GM18868 (cell line): ENCODE measurements around the gene KRTAP5-7.
"Not testable (repeated sequence)": the region's sequence is repeated elsewhere in the genome, so short reads cannot be mapped to it uniquely, and the experiment has no call there.

Source experiments
- ATAC-seq: cut with Tn5 transposase; IDR thresholded peaks from one replicate; pipeline ENCODE4 v1.9.1; 2021; ENCODE audit warnings: mild to moderate bottlenecking, moderate library complexity; ENCODE audit not compliant: unreplicated experiment

Gene KRTAP5-7

DNA sequence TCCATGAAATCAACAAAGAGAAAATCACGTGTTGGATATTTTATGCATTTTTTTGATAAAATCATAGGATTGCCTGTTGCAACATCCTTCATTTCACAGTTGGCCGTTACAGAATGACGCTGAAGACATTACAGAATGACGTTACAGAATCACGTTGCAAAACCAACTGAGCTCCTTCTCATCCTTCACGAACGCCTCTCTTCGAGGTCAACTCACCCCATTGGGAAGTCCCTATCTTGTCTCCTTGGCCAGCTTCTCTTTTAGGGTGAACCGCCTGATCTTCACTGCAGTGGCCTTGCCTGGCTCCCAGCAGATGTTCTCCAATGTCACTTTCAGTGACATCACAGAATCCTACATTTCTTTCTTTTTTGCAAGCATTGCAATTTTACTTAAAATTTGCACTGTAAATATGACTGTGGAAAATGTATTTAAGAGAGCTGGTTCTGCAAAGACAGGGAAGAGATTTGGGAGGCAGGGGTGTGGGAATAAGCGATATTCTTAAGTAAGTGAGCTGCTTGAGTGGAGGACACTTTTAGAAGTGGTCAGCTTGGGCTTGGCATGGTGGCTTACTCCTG, 5.1 kb downstream of the KRTAP5-7 start:
- ATAC-seq: no peak

DNA sequence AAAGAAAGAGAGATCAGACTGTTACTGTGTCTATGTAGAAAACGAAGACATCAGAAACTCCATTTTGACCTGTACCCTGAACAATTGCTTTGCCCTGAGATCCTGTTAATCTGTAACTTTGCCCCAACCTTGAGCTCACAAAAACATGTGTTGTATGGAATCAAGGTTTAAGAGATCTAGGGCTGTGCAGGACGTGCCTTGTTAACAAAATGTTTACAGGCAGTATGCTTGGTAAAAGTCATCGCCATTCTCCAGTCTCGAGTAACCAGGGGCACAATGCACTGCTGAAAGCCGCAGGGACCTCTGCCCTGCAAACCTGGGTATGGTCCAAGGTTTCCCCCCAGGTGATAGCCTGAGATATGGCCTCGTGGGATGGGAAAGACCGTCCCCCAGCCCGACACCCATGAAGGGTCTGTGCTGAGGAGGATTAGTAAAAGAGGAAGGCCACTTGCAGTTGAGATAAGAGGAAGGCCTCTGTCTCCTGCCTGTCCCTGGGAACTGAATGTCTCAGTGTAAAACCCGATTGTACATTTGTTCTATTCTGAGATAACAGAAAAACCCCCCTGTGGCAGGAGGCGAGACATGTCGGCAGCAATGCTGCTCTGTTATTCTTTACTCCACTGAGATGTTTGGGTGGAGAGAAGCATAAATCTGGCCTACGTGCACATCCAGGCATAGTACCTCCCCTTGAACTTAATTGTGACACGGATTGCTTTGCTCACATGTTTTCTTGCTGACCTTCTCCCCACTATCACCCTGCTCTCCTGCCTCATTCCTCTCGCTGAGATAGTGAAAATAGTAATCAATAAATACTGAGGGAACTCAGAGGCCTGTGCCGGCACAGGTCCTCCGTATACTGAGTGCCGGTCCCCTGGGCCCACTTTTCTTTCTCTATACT, 7.9 kb downstream of the KRTAP5-7 start:
- ATAC-seq: not testable (repeated sequence)

DNA sequence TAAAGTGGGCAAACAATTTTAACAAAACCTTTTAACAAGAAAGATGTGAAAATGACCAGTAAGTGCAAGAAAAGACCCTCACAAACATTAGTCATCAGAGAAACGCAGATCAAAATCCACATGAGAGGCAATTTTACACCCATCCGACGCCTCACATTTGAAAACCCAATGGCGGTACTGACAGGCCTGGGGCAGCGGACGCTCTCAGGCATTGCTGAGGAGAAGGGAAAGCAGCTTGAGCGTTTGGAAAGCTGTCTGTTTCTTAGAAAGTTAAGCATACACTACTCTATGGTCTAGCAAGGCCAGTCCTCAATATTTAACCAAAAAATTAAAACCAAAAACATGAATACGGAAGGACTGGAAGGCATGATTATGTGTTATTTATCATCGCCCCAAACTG, 8.8 kb downstream of the KRTAP5-7 start:
- ATAC-seq: no peak

DNA sequence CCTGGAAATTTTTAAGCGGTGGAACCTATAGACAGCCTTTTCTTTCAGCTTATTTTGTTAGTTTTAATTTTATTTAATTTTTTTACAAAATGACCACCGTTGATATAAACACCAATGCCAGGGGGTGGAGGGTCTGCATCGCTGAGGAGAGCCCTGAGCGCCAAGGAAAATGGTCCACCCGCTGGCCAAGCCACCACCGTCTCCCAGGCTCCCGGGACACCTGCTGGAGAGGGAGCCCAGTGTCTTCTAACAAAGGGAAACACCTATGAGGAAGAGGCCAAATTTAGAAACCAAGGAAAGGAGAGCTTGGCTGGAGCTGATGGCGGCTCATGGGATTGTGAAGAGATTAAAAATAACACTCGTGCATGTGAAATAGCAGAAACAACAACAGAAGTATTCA, 10.5 kb downstream of the KRTAP5-7 start:
- ATAC-seq: no peak

DNA sequence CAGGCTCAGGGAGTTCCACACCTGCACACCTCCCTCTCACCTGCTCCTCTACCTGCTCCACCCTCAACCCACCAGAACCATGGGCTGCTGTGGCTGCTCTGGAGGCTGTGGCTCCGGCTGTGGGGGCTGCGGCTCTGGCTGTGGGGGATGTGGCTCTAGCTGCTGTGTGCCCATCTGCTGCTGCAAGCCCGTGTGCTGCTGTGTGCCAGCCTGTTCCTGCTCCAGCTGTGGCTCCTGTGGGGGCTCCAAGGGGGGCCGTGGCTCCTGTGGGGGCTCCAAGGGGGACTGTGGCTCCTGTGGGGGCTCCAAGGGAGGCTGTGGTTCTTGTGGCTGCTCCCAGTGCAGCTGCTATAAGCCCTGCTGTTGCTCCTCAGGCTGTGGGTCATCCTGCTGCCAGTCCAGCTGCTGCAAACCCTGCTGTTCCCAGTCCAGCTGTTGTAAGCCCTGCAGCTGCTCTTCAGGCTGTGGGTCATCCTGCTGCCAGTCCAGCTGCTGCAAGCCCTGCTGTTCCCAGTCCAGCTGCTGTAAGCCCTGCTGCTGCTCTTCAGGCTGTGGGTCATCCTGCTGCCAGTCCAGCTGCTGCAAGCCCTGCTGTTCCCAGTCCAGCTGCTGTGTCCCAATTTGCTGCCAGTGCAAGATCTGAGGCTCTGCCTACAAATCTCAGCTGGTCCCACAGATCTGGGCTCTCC, 11.1 kb downstream of the KRTAP5-7 start, which contains the start of gene KRTAP5-8:
KRTAP5-8 (plus strand) TSS at position 49 of the 689 bp plus-strand sequence; CDS start at position 80, 31 bp downstream.
- not testable (repeated sequence) for ATAC-seq

DNA sequence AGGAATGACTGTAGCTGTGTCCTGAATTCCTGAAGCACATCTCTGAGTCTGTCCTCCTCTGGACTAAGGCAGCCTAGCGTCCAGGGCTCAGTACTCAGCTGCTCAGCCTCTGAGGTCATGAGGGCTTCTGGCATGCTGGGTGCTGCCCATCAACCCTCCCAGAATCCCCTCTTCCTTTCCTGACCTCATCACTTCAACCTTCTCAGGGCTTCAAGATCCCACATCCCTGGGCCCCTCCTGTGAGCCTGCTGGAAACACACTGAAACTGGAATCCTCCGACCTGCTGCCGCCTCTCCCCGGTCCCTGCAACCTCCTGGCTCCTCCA, 11.6 kb downstream of the KRTAP5-7 start:
- ATAC-seq: no peak

DNA sequence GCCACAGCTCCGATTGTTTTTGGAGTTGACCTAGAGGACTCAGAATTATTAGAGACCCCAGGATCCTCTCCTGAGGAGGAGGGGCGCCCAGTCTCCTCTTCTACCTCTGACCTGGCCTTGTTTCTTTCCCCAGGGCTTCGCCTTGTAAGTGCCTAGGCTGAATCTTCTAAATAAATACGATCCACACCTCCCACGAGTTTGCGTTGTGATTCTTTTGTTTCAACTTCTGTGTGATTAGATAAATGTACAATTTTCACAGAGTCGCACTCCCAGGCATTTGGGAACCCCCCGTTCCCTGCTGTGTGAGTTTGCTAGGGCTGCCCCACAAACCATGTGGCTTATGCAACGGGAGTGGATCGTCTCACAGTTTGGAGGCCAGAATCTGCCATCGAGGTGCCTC, 11.9 kb downstream of the KRTAP5-7 start:
- ATAC-seq: no peak

DNA sequence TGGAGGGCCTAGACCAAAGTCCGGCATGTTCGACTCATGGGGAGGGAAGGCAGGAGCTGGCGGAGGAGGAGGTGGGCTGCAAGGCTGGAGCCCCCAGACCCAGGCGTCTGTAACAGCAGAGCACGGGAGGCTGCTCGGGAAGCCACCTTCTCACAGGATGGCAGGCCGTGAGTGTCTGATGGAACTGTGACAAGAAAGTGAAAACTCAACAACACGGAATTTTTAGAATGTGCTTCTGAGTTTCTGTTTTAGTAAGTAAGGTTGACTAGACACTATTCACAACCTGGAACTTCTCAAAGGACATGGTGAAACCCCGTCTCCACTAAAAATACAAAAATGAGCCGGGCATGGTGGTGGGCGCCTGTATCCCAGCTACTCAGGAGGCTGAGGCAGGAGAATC, 12.9 kb downstream of the KRTAP5-7 start:
- peak; percentile 68 for ATAC-seq

DNA sequence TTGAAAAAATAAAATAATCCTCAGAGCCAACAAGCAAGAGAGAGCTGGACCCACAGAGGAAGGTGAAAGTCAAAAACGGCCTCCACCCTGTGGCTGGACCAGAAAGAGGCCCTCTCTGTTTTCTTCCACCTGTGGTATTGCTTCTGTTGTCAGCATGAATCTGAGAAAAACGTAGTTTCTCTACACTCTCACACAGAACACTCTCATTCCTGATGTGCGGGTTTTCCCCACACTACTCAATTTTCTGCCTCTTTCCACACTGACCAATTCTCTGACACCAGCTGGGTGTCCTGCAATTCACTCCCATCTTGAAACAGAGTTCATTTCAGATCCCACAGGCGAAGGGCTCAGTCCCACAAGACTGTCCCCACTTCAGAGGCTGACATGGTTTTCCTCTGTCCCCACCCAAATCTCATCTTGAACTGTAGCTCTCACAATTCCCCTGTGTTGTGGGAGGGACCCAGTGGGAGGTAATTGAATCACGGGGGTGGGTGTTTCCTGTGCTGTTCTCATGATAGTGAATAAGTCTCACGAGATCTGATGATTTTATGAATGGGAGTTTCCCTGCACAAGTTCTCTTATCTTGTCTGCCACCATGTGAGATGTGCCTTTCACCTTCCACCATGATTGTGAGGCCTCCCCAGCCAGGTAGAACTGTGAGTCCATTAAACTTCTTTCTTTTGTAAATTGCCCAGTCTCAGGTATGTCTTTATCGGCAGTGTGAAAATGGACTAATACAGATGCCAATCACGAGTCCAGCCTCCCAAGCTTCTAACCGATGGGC, 13.6 kb downstream of the KRTAP5-7 start:
- peak; percentile 64 for ATAC-seq

DNA sequence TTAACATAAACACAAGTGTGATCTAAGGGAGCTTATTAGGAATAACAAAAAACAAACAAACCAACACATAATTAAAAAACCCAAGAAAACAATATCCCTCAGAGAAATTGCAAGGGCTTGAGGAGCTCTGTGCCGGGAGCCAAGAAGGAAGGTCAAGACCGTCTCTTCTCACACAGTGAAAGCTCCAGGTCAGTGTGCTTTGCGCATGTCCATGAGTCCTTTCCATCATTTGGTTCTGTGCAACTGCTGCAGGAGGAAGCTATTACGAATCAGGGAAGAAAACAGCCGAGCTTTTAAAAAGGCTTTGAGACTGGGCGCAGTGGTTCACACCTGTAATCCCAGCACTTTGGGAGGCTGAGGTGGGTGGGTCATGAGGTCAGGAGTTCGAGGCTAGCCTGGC, 15.3 kb downstream of the KRTAP5-7 start:
- ATAC-seq: no peak

DNA sequence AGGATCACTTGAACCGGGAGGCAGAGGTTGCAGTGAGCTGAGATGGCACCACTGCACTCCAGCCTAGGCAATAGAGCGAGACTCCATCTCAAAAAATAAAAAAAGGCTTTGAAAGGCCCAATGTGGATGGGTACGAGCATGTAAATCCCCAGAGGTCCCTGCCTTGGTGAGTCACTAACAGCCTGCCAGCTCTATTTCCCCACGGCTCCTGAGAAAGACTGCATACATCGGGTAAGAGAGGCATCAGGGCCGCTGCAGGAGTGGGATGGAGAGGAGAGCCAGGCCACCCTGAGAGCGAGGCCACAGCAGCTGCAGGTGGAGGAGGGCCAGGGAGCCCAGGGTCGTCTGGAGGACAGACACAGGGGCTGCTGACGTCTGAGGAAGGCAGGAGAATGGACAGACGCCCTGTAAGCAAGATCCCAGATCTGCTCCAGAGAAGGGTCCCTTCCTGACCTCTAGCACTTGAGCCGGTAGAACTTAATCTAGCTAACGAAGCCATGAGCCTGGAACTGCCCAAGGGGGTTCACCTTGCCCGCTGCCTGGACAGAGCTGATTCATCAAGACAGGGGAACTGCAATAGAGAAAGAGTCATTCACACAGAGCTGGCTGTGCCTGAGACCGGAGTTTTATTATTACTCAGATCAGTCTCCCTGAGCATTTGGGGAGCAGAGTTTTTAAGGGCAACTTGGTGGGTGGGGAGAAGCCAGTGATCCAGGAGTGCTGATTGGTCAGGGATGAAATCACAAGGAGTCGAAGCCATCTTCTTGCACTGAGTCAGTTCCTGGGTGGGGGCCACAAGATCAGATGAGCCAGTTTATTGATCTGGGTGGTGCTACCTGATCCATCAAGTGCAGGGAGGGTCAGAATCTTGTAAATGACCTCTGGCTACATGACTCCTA, 16.1 kb downstream of the KRTAP5-7 start:
- no peak for ATAC-seq

DNA sequence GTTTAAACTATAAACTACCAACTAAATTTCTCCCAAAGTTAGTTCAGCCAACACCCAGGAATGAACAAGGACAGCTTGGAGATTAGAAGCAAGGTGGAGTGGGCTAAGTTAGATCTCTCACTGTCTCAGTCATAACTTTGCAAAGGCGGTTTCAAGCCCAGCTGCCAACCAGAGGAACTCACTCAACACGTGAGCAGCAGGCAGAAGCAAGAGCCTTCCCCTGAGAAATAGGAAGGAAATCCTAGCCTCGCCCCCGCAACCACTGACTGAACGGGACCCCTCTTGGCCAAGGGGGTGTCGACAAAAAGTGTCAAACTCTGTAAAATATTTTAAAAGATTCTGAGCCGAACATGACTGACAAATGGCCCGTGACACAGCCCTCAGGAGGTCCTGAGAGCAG, 16.8 kb downstream of the KRTAP5-7 start:
- no peak for ATAC-seq

DNA sequence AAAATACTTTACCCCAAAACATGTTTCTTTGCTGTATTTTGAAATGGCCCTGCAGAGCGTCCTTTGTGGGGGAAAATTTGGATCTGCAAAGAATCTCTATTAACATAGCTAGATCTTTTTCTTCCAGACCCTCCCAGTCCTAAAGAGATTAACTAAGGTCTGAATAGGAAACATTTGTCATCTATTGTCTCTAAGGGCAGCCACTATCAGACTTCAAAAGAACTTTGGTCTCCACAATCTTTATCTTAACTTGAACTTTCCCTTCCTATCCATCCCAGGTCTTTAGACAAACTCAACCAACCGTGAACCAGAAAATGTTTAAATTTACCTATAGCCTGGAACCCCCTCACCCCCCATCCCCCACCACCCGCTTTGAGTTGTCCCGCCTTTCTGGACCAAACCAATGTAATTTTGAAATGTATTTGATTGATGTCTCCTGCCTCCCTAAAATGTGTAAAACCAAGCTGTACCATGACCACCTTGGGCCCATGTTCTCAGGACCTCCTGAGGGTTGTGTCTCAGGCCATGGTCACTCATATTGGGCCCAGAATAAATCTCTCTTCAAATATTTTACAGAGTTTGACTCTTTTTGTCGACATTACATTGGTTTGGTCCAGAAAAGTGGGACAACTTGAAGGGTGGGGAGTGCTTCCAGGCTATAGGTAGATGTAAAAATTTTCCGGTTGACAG, 17.6 kb downstream of the KRTAP5-7 start:
- no peak for ATAC-seq

DNA sequence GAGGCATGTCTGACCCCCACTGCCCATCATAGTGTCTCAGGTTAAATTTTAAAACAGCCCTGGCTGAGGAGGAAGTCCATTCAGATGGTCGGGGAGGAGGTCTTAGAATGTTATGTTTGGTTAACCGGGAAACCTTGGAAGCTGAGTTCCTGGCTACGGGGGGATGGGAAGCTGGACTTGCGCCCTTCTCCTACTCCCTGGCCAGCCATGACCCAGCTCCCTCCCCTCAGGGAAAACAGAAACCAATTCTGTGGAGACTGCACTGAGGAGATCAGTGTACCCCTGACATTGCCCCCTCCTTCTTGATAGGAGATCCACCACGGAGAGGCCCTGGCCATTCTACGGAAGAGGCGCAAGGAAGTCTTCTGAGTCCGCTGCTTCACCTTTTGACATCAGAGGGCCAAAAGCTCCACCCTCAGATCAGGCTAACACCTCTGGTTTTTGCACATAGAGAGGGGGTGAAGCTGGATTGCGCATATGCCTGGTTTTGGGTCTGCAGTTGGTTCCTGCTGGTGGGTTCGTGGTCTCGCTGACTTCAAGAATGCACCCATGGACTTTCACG, 18.4 kb downstream of the KRTAP5-7 start:
- no peak for ATAC-seq

DNA sequence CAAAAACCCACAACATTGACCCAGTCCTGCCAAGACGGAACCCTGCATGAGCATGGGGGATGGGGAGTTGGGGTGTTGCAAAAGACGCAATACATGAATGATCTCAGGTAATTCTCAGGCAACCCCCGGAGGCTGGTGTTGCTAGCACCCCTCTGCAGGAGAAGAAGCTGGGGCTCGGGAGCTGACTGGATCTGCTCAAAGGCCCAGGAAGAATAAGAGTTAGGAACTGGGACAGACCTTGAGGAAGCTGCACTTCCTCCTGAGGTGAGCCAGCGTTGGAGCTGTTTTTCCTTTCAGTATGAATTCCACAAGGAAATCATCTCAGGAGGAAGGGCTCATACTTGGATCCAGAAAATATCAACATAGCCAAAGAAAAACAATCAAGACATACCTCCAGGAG, 21.1 kb downstream of the KRTAP5-7 start, which contains the start of gene KRTAP5-9:
KRTAP5-9 (plus strand) TSS at position 301 of the 400 bp plus-strand sequence. CDS start 238 bp downstream, outside the sequence.
- ATAC-seq: no peak

DNA sequence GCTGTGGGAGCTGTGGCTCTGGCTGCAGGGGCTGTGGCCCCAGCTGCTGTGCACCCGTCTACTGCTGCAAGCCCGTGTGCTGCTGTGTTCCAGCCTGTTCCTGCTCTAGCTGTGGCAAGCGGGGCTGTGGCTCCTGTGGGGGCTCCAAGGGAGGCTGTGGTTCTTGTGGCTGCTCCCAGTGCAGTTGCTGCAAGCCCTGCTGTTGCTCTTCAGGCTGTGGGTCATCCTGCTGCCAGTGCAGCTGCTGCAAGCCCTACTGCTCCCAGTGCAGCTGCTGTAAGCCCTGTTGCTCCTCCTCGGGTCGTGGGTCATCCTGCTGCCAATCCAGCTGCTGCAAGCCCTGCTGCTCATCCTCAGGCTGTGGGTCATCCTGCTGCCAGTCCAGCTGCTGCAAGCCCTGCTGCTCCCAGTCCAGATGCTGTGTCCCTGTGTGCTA, 21.7 kb downstream of the KRTAP5-7 start:
- ATAC-seq: no peak

DNA sequence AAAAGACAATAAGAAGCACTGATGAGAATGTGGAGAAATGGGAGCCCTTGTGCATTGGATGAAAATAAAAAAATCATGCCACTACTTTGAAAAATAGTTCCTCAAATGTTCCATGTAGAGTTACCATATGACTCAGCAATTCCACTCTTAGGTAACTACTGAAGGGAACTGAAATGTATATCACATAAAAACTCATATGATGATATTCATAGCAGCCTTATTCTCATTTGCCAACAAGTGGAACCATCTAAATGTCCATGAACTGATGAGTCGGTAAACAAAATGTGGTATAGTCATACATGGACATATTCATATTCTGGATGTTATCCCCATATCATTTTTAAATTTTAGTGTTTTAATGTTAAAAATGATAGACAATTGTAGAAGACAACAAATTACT, 24.6 kb downstream of the KRTAP5-7 start:
- no peak for ATAC-seq

DNA sequence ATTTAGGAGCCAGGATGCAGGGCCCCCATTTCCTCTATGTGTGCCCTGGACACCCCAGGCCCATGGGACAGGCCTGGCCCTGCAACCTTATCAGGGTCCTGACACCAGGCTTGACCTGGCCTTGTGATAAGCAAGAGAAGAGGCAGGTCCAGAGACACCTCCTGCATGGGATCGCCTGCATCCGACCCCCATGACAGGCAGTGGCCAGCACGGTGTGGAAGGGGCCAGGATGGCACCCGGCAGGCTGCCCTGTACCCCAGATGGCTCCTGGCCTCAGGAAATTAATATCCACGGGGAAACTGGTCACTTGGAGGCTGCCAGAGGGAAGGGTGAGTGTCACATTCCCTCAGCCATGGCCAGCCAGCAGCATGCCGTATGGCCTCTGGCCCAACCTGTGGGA, 27.9 kb downstream of the KRTAP5-7 start:
- no peak for ATAC-seq

DNA sequence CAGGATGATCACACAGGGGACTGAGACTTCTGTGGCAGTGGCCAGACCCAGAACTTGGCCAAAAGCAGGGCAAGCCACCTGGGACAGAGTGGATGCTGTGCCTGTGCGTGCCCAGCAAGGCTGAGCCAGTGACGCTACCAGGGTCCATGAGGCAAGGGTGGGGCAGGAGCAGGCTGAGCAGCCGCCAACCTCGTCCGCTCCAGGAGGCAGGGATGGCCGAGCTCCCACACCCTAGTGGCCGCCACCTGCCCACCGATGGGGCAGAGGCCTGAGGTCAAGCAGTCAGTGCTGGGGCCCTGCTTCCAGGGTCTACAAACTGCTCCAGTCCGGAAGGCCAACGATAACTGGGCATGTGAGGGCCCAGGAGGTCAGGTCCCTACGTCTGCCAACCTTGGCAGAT, 28.4 kb downstream of the KRTAP5-7 start:
- ATAC-seq: no peak
